HG03095 (cell line): ENCODE measurements around the gene HLA-DMA.

Source experiments
- ATAC-seq: cut with Tn5 transposase; IDR thresholded peaks from one replicate; pipeline ENCODE4 v1.9.1; 2021; ENCODE audit warnings: moderate library complexity; ENCODE audit not compliant: unreplicated experiment

The HLA-DMA gene

GRCh38 chr6:32952817-32953739, at the start of gene HLA-DMA:
HLA-DMA (minus strand) TSS chr6:32953097; CDS start chr6:32953036, 61 bp downstream.
- peak; percentile 83 for ATAC-seq

GRCh38 chr6:33001685-33002084, 48.8 kb upstream of the HLA-DMA start:
- no peak for ATAC-seq

GRCh38 chr6:33000055-33000454, 47.2 kb upstream of the HLA-DMA start:
- no peak for ATAC-seq

GRCh38 chr6:32995448-32995847, 42.6 kb upstream of the HLA-DMA start:
- ATAC-seq, result no peak

GRCh38 chr6:32993363-32993973, 40.6 kb upstream of the HLA-DMA start:
- ATAC-seq, result no peak

GRCh38 chr6:32991972-32992371, 39.1 kb upstream of the HLA-DMA start:
- no peak for ATAC-seq

- ATAC-seq, result no peak
These were observed 36.5 kb upstream of the HLA-DMA start for GRCh38 chr6:32989368-32989767.

- no peak for ATAC-seq
These were observed 31.9 kb upstream of the HLA-DMA start for GRCh38 chr6:32984622-32985389.

- ATAC-seq, result no peak
These were observed 31.2 kb upstream of the HLA-DMA start for GRCh38 chr6:32983964-32984621.

GRCh38 chr6:32983493-32983848, 30.6 kb upstream of the HLA-DMA start:
- no peak for ATAC-seq

GRCh38 chr6:32982702-32983492, 30.0 kb upstream of the HLA-DMA start:
- no peak for ATAC-seq

- no peak for ATAC-seq
These were observed 29.3 kb upstream of the HLA-DMA start for GRCh38 chr6:32982084-32982701.

- no peak for ATAC-seq
These were observed 27.7 kb upstream of the HLA-DMA start for GRCh38 chr6:32980488-32981038.

- ATAC-seq, result no peak
These were observed 27.0 kb upstream of the HLA-DMA start for GRCh38 chr6:32979720-32980487.

- ATAC-seq, result no peak
These were observed 25.0 kb upstream of the HLA-DMA start for GRCh38 chr6:32977953-32978324.

- no peak for ATAC-seq
These were observed 24.5 kb upstream of the HLA-DMA start for GRCh38 chr6:32977272-32977952.

- no peak for ATAC-seq
These were observed 23.6 kb upstream of the HLA-DMA start for GRCh38 chr6:32976334-32977069.

- no peak for ATAC-seq
These were observed 23.0 kb upstream of the HLA-DMA start for GRCh38 chr6:32975886-32976285.
